WERI-Rb-1 (cell line): ENCODE measurements around the gene DCDC2B.
"Not testable (repeated sequence)": the region's sequence is repeated elsewhere in the genome, so short reads cannot be mapped to it uniquely, and the experiment has no call there.

Source experiments
- DNase-seq: peaks from one replicate; pipeline ENCODE4 v3.0.0-alpha.2; 2020
- H3K27ac ChIP-seq: fragments of 250-450 bp; sonication (Bioruptor Pico); 2 replicates; pipeline ENCODE4 v1.5.1; 2020; ENCODE audit warnings: mild to moderate bottlenecking, moderate library complexity
- H3K27me3 ChIP-seq: fragments of 250-450 bp; sonication (Bioruptor Pico); 2 replicates; pipeline ENCODE4 v1.5.1; 2021; ENCODE audit warnings: mild to moderate bottlenecking, low read depth, moderate library complexity; ENCODE audit not compliant: insufficient read depth, severe bottlenecking
- H3K36me3 ChIP-seq: fragments of 250-450 bp; sonication (Bioruptor Pico); 2 replicates; pipeline ENCODE4 v1.5.1; 2020; ENCODE audit warnings: mild to moderate bottlenecking, moderate library complexity
- H3K4me3 ChIP-seq: 2 replicates; pipeline ENCODE4 v1.5.1; 2011; ENCODE audit warnings: low read depth, mild to moderate bottlenecking, control low read depth, low read length
- H3K9me3 ChIP-seq: fragments of 250-450 bp; sonication (Bioruptor Pico); 2 replicates; pipeline ENCODE4 v1.5.1; 2021; ENCODE audit warnings: mild to moderate bottlenecking, moderate library complexity; ENCODE audit not compliant: severe bottlenecking
- CTCF ChIP-seq: IDR thresholded peaks from 2 replicates; pipeline ENCODE4 v1.5.1; 2011; ENCODE audit warnings: low read depth, mild to moderate bottlenecking, control low read depth, inconsistent platforms, low read length

Gene DCDC2B

GRCh38 chr1:32250893-32251716 is 42.2 kb downstream of the DCDC2B start, which contains the start of gene LCK:
TSS of gene LCK (plus strand) at chr1:32251265. CDS start at chr1:32274330, 23,065 bp downstream.
- Histone ChIP-seq H3K36me3 (no peaks in the 10 kb centered on the region), H3K27me3 (no peaks in the 10 kb centered on the region), H3K9me3 (no peaks in the 10 kb centered on the region), H3K4me3 (no peak within 1 kb of the TSS), H3K27ac (no peak within 1 kb of the TSS)
- DNase-seq = no peak
- TF ChIP-seq CTCF = no peak

DNA sequence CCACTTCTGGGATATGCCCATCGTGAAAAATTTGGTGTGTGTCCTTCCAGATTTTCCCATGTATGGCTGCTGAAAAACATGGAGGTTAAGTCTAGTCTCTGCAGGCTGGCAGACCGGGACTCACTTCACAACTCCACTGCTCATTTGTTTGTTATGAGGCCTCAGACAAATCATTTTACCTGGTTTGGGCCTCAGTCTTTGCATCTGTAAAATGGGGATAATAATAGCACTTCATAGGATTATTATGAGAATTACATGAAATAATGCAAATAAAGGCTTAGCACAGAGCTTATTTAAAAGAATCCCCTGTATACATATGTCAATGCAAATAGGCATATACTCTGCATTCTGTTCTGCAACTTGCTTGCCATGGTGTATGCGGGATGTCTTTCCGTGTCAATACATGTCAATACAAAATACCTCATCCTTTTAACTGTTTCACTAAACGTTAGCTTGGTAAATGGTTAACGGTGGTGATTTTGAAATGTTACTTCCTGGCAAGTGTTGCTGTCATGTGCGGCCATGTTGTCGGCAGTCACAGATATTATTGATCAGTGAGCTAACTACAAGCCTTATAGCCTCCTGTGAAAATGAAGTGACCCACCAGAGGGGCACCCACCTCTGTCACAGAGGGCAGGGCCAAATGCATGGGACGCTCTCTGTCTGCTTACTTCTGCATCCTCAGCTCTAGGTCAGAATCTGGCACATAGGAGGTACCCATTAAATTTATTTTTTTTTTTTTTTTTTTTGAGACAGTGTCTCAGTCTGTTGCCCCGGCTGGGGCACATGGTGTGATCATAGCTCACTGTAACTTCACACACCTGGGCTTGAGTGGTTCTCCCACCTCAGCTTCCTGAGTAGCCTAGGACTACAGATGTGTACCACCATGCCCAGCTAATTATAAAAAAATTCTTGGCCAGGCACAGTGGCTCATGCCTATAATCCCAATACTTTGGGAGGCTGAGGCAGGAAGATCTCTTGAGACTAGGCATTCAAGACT is 46.5 kb downstream of the DCDC2B start:
- no peak for TF ChIP-seq CTCF
- Histone ChIP-seq H3K27ac (no peak overlapping the region), H3K9me3 (no peaks in the 10 kb centered on the region), H3K27me3 (no peaks in the 10 kb centered on the region), H3K36me3 (no peaks in the 10 kb centered on the region), H3K4me3 (no peak overlapping the region)
- DNase-seq = no peak

GRCh38 chr1:32256473-32257226 is 47.8 kb downstream of the DCDC2B start:
- Histone ChIP-seq H3K27me3 (no peaks in the 10 kb centered on the region), H3K36me3 (no peaks in the 10 kb centered on the region), H3K27ac (no peak overlapping the region), H3K9me3 (no peaks in the 10 kb centered on the region), H3K4me3 (no peak overlapping the region)
- no peak for DNase-seq
- no peak for TF ChIP-seq CTCF

DNA sequence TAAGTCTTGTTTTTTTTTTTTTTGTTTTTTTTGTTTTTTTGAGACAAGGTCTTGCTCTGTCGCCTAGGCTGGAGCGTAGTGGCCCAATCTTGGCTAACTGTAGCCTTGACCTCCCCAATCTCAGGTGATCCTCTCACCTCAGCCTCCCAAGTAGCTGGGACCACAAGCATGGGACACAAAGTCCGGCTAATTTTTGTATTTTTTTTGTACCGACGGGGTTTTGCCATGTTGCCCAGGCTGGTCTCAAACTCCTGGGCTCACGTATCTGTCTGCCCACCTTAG is 48.3 kb downstream of the DCDC2B start:
- no peak for TF ChIP-seq CTCF
- Histone ChIP-seq H3K27me3 (no peaks in the 10 kb centered on the region), H3K9me3 (no peaks in the 10 kb centered on the region), H3K4me3 (no peak overlapping the region), H3K36me3 (no peaks in the 10 kb centered on the region), H3K27ac (no peak overlapping the region)
- no peak for DNase-seq

DNA sequence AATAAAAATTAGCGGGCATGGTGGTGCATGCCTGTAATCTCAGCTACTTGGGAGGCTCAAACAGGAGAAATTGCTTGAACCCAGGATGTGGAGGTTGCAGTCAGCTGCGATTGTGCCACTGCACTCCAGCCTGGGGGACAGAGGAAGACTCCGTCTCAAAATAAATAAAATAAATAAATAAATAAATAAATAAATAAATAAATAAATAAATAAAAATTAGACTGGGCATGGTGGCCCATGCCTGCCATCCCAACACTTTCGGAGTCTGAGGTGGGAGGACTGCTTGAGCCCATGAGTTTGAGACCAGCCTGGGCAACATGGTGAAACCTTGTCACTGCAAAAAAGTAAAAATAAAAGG is 54.3 kb downstream of the DCDC2B start:
- H3K4me3 ChIP-seq, H3K36me3 ChIP-seq, H3K27me3 ChIP-seq, H3K9me3 ChIP-seq, DNase-seq, H3K27ac ChIP-seq: not testable (repeated sequence)

DNA sequence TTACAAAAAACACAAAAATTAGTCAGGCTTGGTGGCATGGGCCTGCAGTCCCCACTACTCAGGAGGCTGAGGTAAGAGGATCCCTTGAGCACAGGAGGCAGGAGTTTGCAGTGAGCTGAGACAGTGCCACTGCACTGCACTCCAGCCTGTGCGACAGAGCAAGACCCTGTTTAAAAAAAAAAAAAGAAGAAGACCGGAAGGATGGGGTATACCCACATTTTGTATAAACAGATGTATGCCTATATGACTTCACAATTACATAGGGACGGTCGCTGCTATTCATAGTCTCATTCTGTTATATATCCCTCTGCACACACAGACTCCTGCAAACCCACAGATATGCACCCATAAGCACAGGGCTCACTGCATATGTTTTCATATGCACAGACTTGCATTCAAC is 54.9 kb downstream of the DCDC2B start:
- no peak overlapping the region for H3K4me3 ChIP-seq
- H3K36me3 ChIP-seq = no peaks in the 10 kb centered on the region
- no peak for DNase-seq
- no peaks in the 10 kb centered on the region for H3K9me3 ChIP-seq
- no peak overlapping the region for H3K27ac ChIP-seq
- TF ChIP-seq CTCF = no peak
- no peaks in the 10 kb centered on the region for H3K27me3 ChIP-seq
